ENCODE data around the gene SFN. TPM values are rescaled to one million over a fixed set of nuclear protein-coding genes. Genes with fewer than 3 reads are reported as not detected.

SFN gene
- total and polyA plus RNA-seq, 2 of the 13 experiments (the other 11 are each of a cell fraction or from before 2014, with no cell fraction given), result 4.3 to 5.6 TPM

DNA sequence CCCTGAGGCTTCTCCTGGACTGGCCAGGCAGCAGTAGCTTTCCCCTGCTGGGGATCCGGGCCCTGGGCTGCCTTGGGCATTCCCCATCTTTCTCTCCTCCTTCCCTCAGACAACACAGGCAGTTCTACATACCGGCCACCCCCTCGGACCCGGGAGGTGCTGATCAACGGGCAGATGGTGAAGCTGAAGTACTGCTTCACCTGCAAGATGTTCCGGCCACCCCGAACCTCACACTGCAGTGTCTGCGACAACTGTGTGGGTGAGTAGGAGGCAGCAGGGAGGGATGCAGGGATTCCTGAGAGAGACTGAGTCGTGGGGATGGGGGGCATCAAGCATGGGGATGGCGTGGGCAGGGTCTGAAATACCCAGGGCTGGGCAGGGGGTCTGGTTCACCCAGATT is 14.4 kb upstream of the SFN start:
- H3K4me1 ChIP-seq (ENCODE audit: insufficient read depth, low read length), result peaks cover 17% of the 10 kb centered on the region
- no peaks in the 10 kb centered on the region for H3K27me3 ChIP-seq (ENCODE audit: control insufficient read depth in 1 of 2, insufficient read depth in 2 of 2, low read length in 2 of 2)
- intact Hi-C loops (cut with micrococcal nuclease; ENCODE audit: unreplicated experiment), result no loop called here
- ATAC-seq (no peak), DNase-seq (ENCODE audit: low spot score) (no peak), FAIRE-seq (no peak)
- H3K4me3 ChIP-seq (replicated peaks in 1 of 3; ENCODE audit: insufficient read depth in 1 of 3, low read depth in 2 of 3, low read length in 3 of 3), result no peak overlapping the region
- no peaks in the 10 kb centered on the region for H3K79me2 ChIP-seq (ENCODE audit: insufficient read depth, low read length)
- in situ Hi-C loops (cut with HindIII; ENCODE audit: extremely low pct_ligation_motif_present, low pct_unique_long_range_greater_than_20kb), result no loop called here
- WGBS (ENCODE audit: low lambda C conversion rate), result 90% methylated on average over 10 of the region's 10 CpGs
- peaks cover 17 to 49% of the 10 kb centered on the region in 2 experiments for H3K36me3 ChIP-seq (replicated peaks in 1 of 2; ENCODE audit: control insufficient read depth in 1 of 2, insufficient read depth in 2 of 2, low read length in 2 of 2)
- H2AFZ ChIP-seq (ENCODE audit: low read length), result no peak overlapping the region
- TF ChIP-seq HOXD1 (CRISPR knock-in tag; IDR thresholded peaks at IDR 0.05) (no peak), JUN (CRISPR knock-in tag; IDR thresholded peaks at IDR 0.05) (no peak), KAT7 (CRISPR knock-in tag; IDR thresholded peaks at IDR 0.05; ENCODE audit: borderline replicate concordance) (no peak), ZBTB34 (CRISPR knock-in tag; IDR thresholded peaks at IDR 0.05) (no peak), ZFP91 (CRISPR knock-in tag; IDR thresholded peaks at IDR 0.05; ENCODE audit: borderline replicate concordance) (no peak), ZNF841 (CRISPR knock-in tag; IDR thresholded peaks at IDR 0.05; ENCODE audit: borderline replicate concordance) (no peak), KLF13 (CRISPR knock-in tag; IDR thresholded peaks at IDR 0.05) (no peak), HNF1A (IDR thresholded peaks at IDR 0.05; ENCODE audit: low read depth) (no peak), HNF1A (CRISPR knock-in tag; IDR thresholded peaks at IDR 0.05; ENCODE audit: borderline replicate concordance) (no peak), ZSCAN20 (CRISPR knock-in tag; IDR thresholded peaks at IDR 0.05; ENCODE audit: borderline replicate concordance) (no peak)
- TF ChIP-seq, protein P1, sequence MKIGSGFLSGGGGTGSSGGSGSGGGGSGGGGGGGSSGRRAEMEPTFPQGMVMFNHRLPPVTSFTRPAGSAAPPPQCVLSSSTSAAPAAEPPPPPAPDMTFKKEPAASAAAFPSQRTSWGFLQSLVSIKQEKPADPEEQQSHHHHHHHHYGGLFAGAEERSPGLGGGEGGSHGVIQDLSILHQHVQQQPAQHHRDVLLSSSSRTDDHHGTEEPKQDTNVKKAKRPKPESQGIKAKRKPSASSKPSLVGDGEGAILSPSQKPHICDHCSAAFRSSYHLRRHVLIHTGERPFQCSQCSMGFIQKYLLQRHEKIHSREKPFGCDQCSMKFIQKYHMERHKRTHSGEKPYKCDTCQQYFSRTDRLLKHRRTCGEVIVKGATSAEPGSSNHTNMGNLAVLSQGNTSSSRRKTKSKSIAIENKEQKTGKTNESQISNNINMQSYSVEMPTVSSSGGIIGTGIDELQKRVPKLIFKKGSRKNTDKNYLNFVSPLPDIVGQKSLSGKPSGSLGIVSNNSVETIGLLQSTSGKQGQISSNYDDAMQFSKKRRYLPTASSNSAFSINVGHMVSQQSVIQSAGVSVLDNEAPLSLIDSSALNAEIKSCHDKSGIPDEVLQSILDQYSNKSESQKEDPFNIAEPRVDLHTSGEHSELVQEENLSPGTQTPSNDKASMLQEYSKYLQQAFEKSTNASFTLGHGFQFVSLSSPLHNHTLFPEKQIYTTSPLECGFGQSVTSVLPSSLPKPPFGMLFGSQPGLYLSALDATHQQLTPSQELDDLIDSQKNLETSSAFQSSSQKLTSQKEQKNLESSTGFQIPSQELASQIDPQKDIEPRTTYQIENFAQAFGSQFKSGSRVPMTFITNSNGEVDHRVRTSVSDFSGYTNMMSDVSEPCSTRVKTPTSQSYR (CRISPR knock-in tag; IDR thresholded peaks at IDR 0.05; ENCODE audit: borderline replicate concordance), result no peak
- TF ChIP-seq, protein P2, sequence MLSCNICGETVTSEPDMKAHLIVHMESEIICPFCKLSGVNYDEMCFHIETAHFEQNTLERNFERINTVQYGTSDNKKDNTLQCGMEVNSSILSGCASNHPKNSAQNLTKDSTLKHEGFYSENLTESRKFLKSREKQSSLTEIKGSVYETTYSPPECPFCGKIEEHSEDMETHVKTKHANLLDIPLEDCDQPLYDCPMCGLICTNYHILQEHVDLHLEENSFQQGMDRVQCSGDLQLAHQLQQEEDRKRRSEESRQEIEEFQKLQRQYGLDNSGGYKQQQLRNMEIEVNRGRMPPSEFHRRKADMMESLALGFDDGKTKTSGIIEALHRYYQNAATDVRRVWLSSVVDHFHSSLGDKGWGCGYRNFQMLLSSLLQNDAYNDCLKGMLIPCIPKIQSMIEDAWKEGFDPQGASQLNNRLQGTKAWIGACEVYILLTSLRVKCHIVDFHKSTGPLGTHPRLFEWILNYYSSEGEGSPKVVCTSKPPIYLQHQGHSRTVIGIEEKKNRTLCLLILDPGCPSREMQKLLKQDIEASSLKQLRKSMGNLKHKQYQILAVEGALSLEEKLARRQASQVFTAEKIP (CRISPR knock-in tag; IDR thresholded peaks at IDR 0.05; ENCODE audit: borderline replicate concordance), result no peak
- H4K20me1 ChIP-seq (ENCODE audit: insufficient read depth, low read length), result no peaks in the 10 kb centered on the region
- peak overlapping the region; percentile 38 for H3K27ac ChIP-seq (ENCODE audit: extremely low read length, insufficient read depth, low read length)
- POLR2A ChIA-PET, result interaction anchor here (1.1 to 2.6 kb wide), 4 partner anchors 9 to 61 kb away, joined by 3 to 16 read pairs (median 4); no protein-coding TSS in a partner anchor
- BruUV-seq (replicated peaks), result no TSS peak
- no peak overlapping the region for H3K9ac ChIP-seq (ENCODE audit: insufficient read depth, low read depth, low read length)
- H3K4me2 ChIP-seq (ENCODE audit: low read depth, low read length), result no peak overlapping the region
- no peaks in the 10 kb centered on the region for H3K9me3 ChIP-seq (ENCODE audit: low read length)
- CTCF ChIA-PET (ENCODE audit: low intra/inter-chr PET ratio, low total read pairs), result no interaction called here

All from HepG2 (cell line).